ENCODE results near the gene KSR1.
"Not testable (repeated sequence)": the region's sequence is repeated elsewhere in the genome, so short reads cannot be mapped to it uniquely, and the experiment has no call there.

KSR1 gene

DNA sequence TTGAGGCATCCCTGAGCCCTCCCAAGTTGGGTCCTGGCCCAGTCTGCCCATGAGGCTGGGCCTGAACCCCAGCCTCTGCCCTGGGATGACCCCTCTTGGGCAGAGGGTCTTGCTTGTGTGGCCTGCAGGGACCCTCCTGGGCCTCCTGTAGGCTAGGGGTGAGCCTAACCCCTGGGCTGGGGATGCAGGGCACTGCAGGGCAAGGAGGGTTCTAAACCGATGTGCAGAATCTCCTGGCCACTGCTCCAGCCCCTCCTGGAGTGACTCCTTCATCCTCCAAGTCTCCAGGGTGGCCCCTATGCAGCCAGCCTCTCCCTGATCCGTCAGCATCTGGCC is 212.2 kb downstream of the KSR1 start:
- DNase-seq (ENCODE audit: low read depth), result no peak
- H3K4me3 ChIP-seq (ENCODE audit: low read length), result no peak overlapping the region
- TF ChIP-seq CTCF (conservative IDR thresholded peaks at IDR 0.05; ENCODE audit: low read depth, low read length), result no peak

- no peak for DNase-seq (ENCODE audit: low read depth)
- TF ChIP-seq CTCF (conservative IDR thresholded peaks at IDR 0.05; ENCODE audit: low read depth, low read length), result no peak
- H3K4me3 ChIP-seq (ENCODE audit: low read length), result no peak overlapping the region
Observed at GRCh38 chr17:27669136-27669535, 212.9 kb downstream of the KSR1 start.

- no peak for DNase-seq (ENCODE audit: low read depth)
- TF ChIP-seq CTCF (conservative IDR thresholded peaks at IDR 0.05; ENCODE audit: low read depth, low read length), result no peak
- H3K4me3 ChIP-seq (ENCODE audit: low read length), result no peak overlapping the region
Observed at GRCh38 chr17:27669850-27670249, 213.6 kb downstream of the KSR1 start.

DNA sequence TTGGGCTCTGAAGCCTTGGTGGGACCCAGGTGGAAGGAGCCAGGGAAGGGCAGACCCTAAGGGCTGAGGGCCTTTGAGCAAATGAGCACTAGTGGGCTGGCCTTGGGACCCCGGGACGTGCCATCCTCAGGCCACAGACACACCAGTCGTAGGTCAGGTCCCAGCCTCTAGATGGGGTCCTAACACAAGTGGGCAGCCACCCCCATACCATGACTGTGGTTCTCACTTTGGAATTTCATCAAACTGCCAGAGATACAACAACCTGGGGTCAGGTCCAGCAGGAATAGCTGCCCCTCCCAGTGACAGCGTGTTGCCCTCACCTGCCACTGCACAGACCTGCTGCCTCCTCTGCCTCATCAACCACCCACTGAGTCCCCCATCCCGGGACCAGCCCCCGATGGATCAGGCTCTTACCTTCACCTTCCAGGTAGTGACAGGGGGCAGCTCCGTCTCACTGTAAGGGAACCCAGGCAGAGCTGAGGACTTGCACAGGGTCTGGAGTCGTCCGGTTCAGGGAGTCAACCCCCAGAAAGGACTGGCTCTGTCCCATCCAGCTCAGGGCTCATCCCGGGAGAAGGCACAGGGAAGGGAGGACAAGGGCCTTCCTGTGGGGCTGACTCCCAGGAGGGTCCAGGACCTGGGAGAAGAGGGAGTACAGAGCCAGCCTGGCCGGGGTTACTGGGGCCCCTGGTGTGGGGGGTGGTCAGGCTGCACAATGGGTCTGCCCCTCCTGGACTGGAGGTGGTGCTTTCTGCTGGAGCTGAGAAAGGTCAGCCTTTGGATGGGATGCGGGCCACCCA is 214.7 kb downstream of the KSR1 start:
- no peak overlapping the region for H3K4me3 ChIP-seq (ENCODE audit: low read length)
- DNase-seq (ENCODE audit: low read depth), result no peak
- TF ChIP-seq CTCF (conservative IDR thresholded peaks at IDR 0.05; ENCODE audit: low read depth, low read length), result no peak

DNA sequence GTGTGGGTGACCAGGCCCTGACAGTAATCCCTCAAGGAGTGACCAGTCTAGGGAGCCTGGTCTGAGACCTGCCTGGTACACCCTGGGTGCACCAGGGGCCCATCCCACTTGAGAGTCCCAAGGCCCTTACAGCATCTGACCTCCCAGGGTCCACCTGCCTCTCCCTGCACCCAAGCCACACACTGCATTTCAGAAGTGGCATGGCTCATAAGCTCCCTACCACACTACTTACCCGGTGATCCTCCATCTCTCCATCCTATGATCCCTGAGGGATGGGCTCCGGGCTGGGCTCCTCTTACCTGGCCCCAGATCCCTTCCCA is 215.3 kb downstream of the KSR1 start:
- no peak overlapping the region for H3K4me3 ChIP-seq (ENCODE audit: low read length)
- no peak for DNase-seq (ENCODE audit: low read depth)
- TF ChIP-seq CTCF (conservative IDR thresholded peaks at IDR 0.05; ENCODE audit: low read depth, low read length), result no peak

DNA sequence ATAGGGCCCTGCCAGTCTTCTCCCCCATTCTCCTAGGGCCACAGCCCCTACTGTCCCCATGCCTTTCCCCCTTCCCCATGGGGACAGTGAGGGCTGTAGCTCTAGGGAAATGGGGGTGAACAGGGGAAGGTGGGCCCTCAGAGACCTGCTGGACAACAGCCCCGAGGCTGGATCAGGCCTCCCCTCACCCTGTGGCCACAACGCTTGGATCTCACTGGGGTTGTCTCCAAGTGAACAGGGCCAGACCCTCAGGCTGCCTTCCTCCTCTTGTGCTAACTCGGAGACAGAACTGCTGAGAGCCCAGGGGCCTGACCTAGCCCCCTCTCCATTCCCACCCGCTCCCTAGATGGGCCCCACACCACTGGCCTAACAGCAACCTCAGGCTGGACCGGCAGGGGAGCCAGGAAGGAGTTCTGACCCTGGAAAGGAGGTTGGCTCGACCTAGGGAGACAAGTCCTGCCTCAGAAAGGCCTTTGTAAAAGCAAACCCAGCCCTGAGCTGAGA is 215.8 kb downstream of the KSR1 start:
- not testable (repeated sequence) for DNase-seq (ENCODE audit: low read depth); H3K4me3 ChIP-seq (ENCODE audit: low read length)

- H3K4me3 ChIP-seq (ENCODE audit: low read length), result no peak overlapping the region
- no peak for DNase-seq (ENCODE audit: low read depth)
- no peak for TF ChIP-seq CTCF (conservative IDR thresholded peaks at IDR 0.05; ENCODE audit: low read depth, low read length)
Observed at GRCh38 chr17:27674335-27674734, 218.1 kb downstream of the KSR1 start.

Measured in retinal pigment epithelial cell (primary cell).